Fibroblast of lung (primary cell): ENCODE results near the gene HAUS1. TPM values are rescaled to one million over a fixed set of nuclear protein-coding genes. Genes with fewer than 3 reads are reported as not detected.
A peak's percentile ranks its signal among the peaks of the same experiment; 100 is the strongest.
"Not testable (repeated sequence)": the region's sequence is repeated elsewhere in the genome, so short reads cannot be mapped to it uniquely, and the experiment has no call there.

Experiments
- DNase-seq, 2 donors: peaks; one replicate each; pipeline versions ENCODE4 v3.0.0 to v3.0.0-alpha.2; 2010; ENCODE audit warnings: low read depth in 2 of 2
- H2AFZ ChIP-seq: 2 replicates; pipeline ENCODE4 v1.5.1; 2012; ENCODE audit warnings: low read length, control low read depth, inconsistent platforms
- H3K27ac ChIP-seq: 2 replicates; pipeline ENCODE4 v1.5.1; 2011; ENCODE audit warnings: low read length, control low read depth; ENCODE audit not compliant: insufficient read depth
- H3K27me3 ChIP-seq: 2 replicates; pipeline ENCODE4 v1.5.1; 2011; ENCODE audit warnings: mild to moderate bottlenecking, low read length; ENCODE audit not compliant: control insufficient read depth, insufficient read depth
- H3K36me3 ChIP-seq: 2 replicates; pipeline ENCODE4 v1.5.1; 2011; ENCODE audit warnings: low read length; ENCODE audit not compliant: control insufficient read depth, insufficient read depth
- H3K4me1 ChIP-seq: 2 replicates; pipeline ENCODE4 v1.5.1; 2011; ENCODE audit warnings: low read length; ENCODE audit not compliant: control insufficient read depth, insufficient read depth; ENCODE audit errors: extremely low read depth
- H3K4me2 ChIP-seq: 2 replicates; pipeline ENCODE4 v1.5.1; 2011; ENCODE audit warnings: low read length, control low read depth; ENCODE audit not compliant: insufficient read depth; ENCODE audit errors: extremely low read depth
- H3K4me3 ChIP-seq, 4 experiments: fragments of 200-600 bp in 1 of 4; sonication (generic) in 1 of 4; replicated peaks in 1 of 4; 2 replicates each; pipeline ENCODE4 v1.5.1; 2011 to 2016; ENCODE audit warnings: low read length in 4 of 4, low read depth in 3 of 4, mild to moderate bottlenecking in 3 of 4, control low read depth in 2 of 4, inconsistent platforms in 1 of 4, mixed read lengths in 1 of 4; ENCODE audit not compliant: insufficient read depth in 1 of 4; ENCODE audit errors: control extremely low read depth in 1 of 4
- H3K79me2 ChIP-seq: 2 replicates; pipeline ENCODE4 v1.5.1; 2012; ENCODE audit warnings: mild to moderate bottlenecking, low read length, inconsistent platforms; ENCODE audit not compliant: control insufficient read depth, insufficient read depth
- H3K9ac ChIP-seq: 2 replicates; pipeline ENCODE4 v1.5.1; 2011; ENCODE audit warnings: mild to moderate bottlenecking, low read length, control low read depth; ENCODE audit not compliant: insufficient read depth
- H3K9me3 ChIP-seq: 2 replicates; pipeline ENCODE4 v1.5.1; 2012; ENCODE audit warnings: low read depth, low read length; ENCODE audit not compliant: control insufficient read depth, insufficient read depth
- H4K20me1 ChIP-seq: 2 replicates; pipeline ENCODE4 v1.5.1; 2011; ENCODE audit warnings: low read length; ENCODE audit not compliant: control insufficient read depth, insufficient read depth; ENCODE audit errors: extremely low read depth
- CTCF ChIP-seq, 2 donors: IDR thresholded peaks in 1 of 2; conservative IDR thresholded peaks in 1 of 2; 1 replicate in 1 of 2; 2 replicates in 1 of 2; pipeline ENCODE4 v1.5.1; 2011 to 2012; ENCODE audit warnings: low read length in 2 of 2, control low read depth in 1 of 2, inconsistent platforms in 1 of 2, low read depth in 1 of 2, mild to moderate bottlenecking in 1 of 2
- EZH2 ChIP-seq: IDR thresholded peaks from 2 replicates; pipeline ENCODE4 v1.5.1; 2012; ENCODE audit warnings: low read length, control low read depth, mild to moderate bottlenecking; ENCODE audit errors: missing control alignments
- polyA plus RNA-seq, 2 donors: library from polyadenylated mRNA; depleted of rRNA in 1 of 2; stranded (reverse) in 1 of 2; unstranded in 1 of 2; fragments of >200 nt; gene quantifications; 2 replicates each; pipeline ENCODE4 v1.2.1, GENCODE V29; 2011 to 2012; ENCODE audit warnings: missing spikeins in 1 of 2
- total RNA-seq: library from RNA; depleted of rRNA; stranded (reverse); fragments of >200 nt; gene quantifications from 2 replicates; pipeline ENCODE4 v1.2.1, GENCODE V29; 2014

Gene HAUS1
- total and polyA plus RNA-seq, 2 donors (not counting 1 experiment from before 2014, with no cell fraction given): 25.4 to 52.8 TPM

- Histone ChIP-seq H3K36me3 (no peaks in the 10 kb centered on the region), H3K9ac (no peak overlapping the region), H3K27ac (no peak overlapping the region), H2AFZ (no peak overlapping the region), H4K20me1 (no peaks in the 10 kb centered on the region), H3K4me2 (no peak overlapping the region), H3K4me1 (peaks cover 2% of the 10 kb centered on the region), H3K27me3 (no peaks in the 10 kb centered on the region), H3K9me3 (no peaks in the 10 kb centered on the region), H3K4me3 (no peak overlapping the region), H3K79me2 (no peaks in the 10 kb centered on the region)
- TF ChIP-seq EZH2 (no peak), CTCF (conservative IDR thresholded peaks at IDR 0.05 in 1 of 2, IDR thresholded peaks at IDR 0.05 in 1 of 2; ENCODE audit: low read depth in 1 of 2, low read length in 2 of 2) (no peak)
- peak in 1 of 2 donors; percentile 23 for DNase-seq
These were observed 54.3 kb downstream of the HAUS1 start for GRCh38 chr18:46158499-46158898.

- H3K4me1 ChIP-seq: peaks cover 2% of the 10 kb centered on the region
- H2AFZ ChIP-seq: no peak overlapping the region
- no peak overlapping the region for H3K9ac ChIP-seq
- H4K20me1 ChIP-seq: no peaks in the 10 kb centered on the region
- H3K79me2 ChIP-seq: no peaks in the 10 kb centered on the region
- peak in 1 of 2 donors; percentile 20 for DNase-seq
- TF ChIP-seq EZH2 (no peak), CTCF (conservative IDR thresholded peaks at IDR 0.05 in 1 of 2, IDR thresholded peaks at IDR 0.05 in 1 of 2; ENCODE audit: low read depth in 1 of 2, low read length in 2 of 2) (no peak)
- H3K27me3 ChIP-seq: no peaks in the 10 kb centered on the region
- no peaks in the 10 kb centered on the region for H3K36me3 ChIP-seq
- no peak overlapping the region for H3K27ac ChIP-seq
- no peaks in the 10 kb centered on the region for H3K9me3 ChIP-seq
- H3K4me2 ChIP-seq: no peak overlapping the region
- no peak overlapping the region for H3K4me3 ChIP-seq
These were observed 56.0 kb downstream of the HAUS1 start for GRCh38 chr18:46160050-46160798.

- not testable (repeated sequence) for H3K79me2 ChIP-seq, H3K4me2 ChIP-seq, H2AFZ ChIP-seq, H3K9ac ChIP-seq, H3K27ac ChIP-seq, H3K4me1 ChIP-seq, H3K9me3 ChIP-seq, H3K36me3 ChIP-seq, H4K20me1 ChIP-seq, H3K27me3 ChIP-seq, H3K4me3 ChIP-seq, DNase-seq
These were observed 56.7 kb downstream of the HAUS1 start for GRCh38 chr18:46160840-46161239.
